ENCODE data around the gene BMP15. TPM values are rescaled to one million over a fixed set of nuclear protein-coding genes. Genes with fewer than 3 reads are reported as not detected.

Gene BMP15
- total RNA-seq, 1 experiment from 2014 or later: not detected

- no peak for DNase-seq (ENCODE audit: unreplicated experiment)
- H3K27ac Mint-ChIP-seq (ENCODE audit: low read depth, unreplicated experiment): no peak overlapping the region
- intact Hi-C loops (cut with micrococcal nuclease): no loop called here
- peaks cover 6% of the 10 kb centered on the region for H3K4me1 Mint-ChIP-seq (ENCODE audit: insufficient read depth, unreplicated experiment)
- no peak overlapping the region for H3K4me3 Mint-ChIP-seq (ENCODE audit: unreplicated experiment)
- H3K27me3 Mint-ChIP-seq (ENCODE audit: insufficient read depth, unreplicated experiment): peaks cover 25% of the 10 kb centered on the region
- no TSS peak for BruUV-seq (replicated peaks)
- ChIA-PET CTCF (interaction anchor here (1.1 kb wide), 1 partner anchor 15 kb away, joined by 3 read pairs; no protein-coding TSS in a partner anchor), POLR2A (no interaction called here)
- H3K9me3 Mint-ChIP-seq (ENCODE audit: unreplicated experiment): no peaks in the 10 kb centered on the region
- no peak for TF ChIP-seq CTCF (IDR thresholded peaks at IDR 0.05; ENCODE audit: unreplicated experiment)
- H3K36me3 Mint-ChIP-seq (ENCODE audit: insufficient read depth, unreplicated experiment): no peaks in the 10 kb centered on the region
Observed at GRCh38 chrX:50888884-50889283, 21.7 kb upstream of the BMP15 start.

GRCh38 chrX:50889582-50889981, 21.0 kb upstream of the BMP15 start:
- POLR2A ChIA-PET: no interaction called here
- no peak overlapping the region for H3K4me3 Mint-ChIP-seq (ENCODE audit: unreplicated experiment)

GRCh38 chrX:50893047-50893446, 17.5 kb upstream of the BMP15 start:
- TF ChIP-seq CTCF (IDR thresholded peaks at IDR 0.05; ENCODE audit: unreplicated experiment): no peak
- H3K4me1 Mint-ChIP-seq (ENCODE audit: insufficient read depth, unreplicated experiment): peaks cover 6% of the 10 kb centered on the region
- no TSS peak for BruUV-seq (replicated peaks)
- H3K36me3 Mint-ChIP-seq (ENCODE audit: insufficient read depth, unreplicated experiment): no peaks in the 10 kb centered on the region
- peaks cover 25% of the 10 kb centered on the region for H3K27me3 Mint-ChIP-seq (ENCODE audit: insufficient read depth, unreplicated experiment)
- intact Hi-C loops (cut with micrococcal nuclease): no loop called here
- CTCF ChIA-PET: interaction anchor here (1.3 to 2.1 kb wide), 3 partner anchors 11 to 202 kb away, joined by 4 to 11 read pairs (median 5); no protein-coding TSS in a partner anchor
- no peak for DNase-seq (ENCODE audit: unreplicated experiment)
- H3K9me3 Mint-ChIP-seq (ENCODE audit: unreplicated experiment): no peaks in the 10 kb centered on the region
- H3K27ac Mint-ChIP-seq (ENCODE audit: low read depth, unreplicated experiment): no peak overlapping the region
- POLR2A ChIA-PET: interaction anchor here (0.9 kb wide), 1 partner anchor 9 kb away, joined by 4 read pairs; no protein-coding TSS in a partner anchor
- no peak overlapping the region for H3K4me3 Mint-ChIP-seq (ENCODE audit: unreplicated experiment)

More at GRCh38 chrX:50889582-50889981, 21.0 kb upstream of the BMP15 start:
- DNase-seq (ENCODE audit: unreplicated experiment): no peak
- H3K4me1 Mint-ChIP-seq (ENCODE audit: insufficient read depth, unreplicated experiment): peaks cover 6% of the 10 kb centered on the region
- no TSS peak for BruUV-seq (replicated peaks)
- TF ChIP-seq CTCF (IDR thresholded peaks at IDR 0.05; ENCODE audit: unreplicated experiment): no peak
- CTCF ChIA-PET: no interaction called here
- no peaks in the 10 kb centered on the region for H3K36me3 Mint-ChIP-seq (ENCODE audit: insufficient read depth, unreplicated experiment)
- H3K27me3 Mint-ChIP-seq (ENCODE audit: insufficient read depth, unreplicated experiment): peaks cover 21% of the 10 kb centered on the region
- no peaks in the 10 kb centered on the region for H3K9me3 Mint-ChIP-seq (ENCODE audit: unreplicated experiment)
- intact Hi-C loops (cut with micrococcal nuclease): no loop called here
- no peak overlapping the region for H3K27ac Mint-ChIP-seq (ENCODE audit: low read depth, unreplicated experiment)

- H3K4me1 Mint-ChIP-seq (ENCODE audit: insufficient read depth, unreplicated experiment): peaks cover 6% of the 10 kb centered on the region
- TF ChIP-seq CTCF (IDR thresholded peaks at IDR 0.05; ENCODE audit: unreplicated experiment): no peak
- no peak overlapping the region for H3K27ac Mint-ChIP-seq (ENCODE audit: low read depth, unreplicated experiment)
- no peaks in the 10 kb centered on the region for H3K36me3 Mint-ChIP-seq (ENCODE audit: insufficient read depth, unreplicated experiment)
- ChIA-PET CTCF (interaction anchor here (0.9 to 2.1 kb wide), 4 partner anchors 10 to 202 kb away, joined by 3 to 11 read pairs (median 4); no protein-coding TSS in a partner anchor), POLR2A (interaction anchor here (0.9 kb wide), 2 partner anchors 9 to 94 kb away, joined by 3 to 4 read pairs; no protein-coding TSS in a partner anchor)
- no peaks in the 10 kb centered on the region for H3K9me3 Mint-ChIP-seq (ENCODE audit: unreplicated experiment)
- DNase-seq (ENCODE audit: unreplicated experiment): peak; percentile 24
- peaks cover 29% of the 10 kb centered on the region for H3K27me3 Mint-ChIP-seq (ENCODE audit: insufficient read depth, unreplicated experiment)
- BruUV-seq (replicated peaks): no TSS peak
- intact Hi-C loops (cut with micrococcal nuclease): no loop called here
- no peak overlapping the region for H3K4me3 Mint-ChIP-seq (ENCODE audit: unreplicated experiment)
Observed at GRCh38 chrX:50893466-50893865, 17.1 kb upstream of the BMP15 start.

All from MCF 10A (cell line).